Activated CD4-positive, alpha-beta T cell treated with anti-CD3 and anti-CD28 coated beads for 36 hours (primary cell): ENCODE measurements around the gene TRIM56. TPM values are rescaled to one million over a fixed set of nuclear protein-coding genes. Genes with fewer than 3 reads are reported as not detected.
"Not testable (repeated sequence)": the region's sequence is repeated elsewhere in the genome, so short reads cannot be mapped to it uniquely, and the experiment has no call there.

Experiments
- ATAC-seq: fragments of 200-7000 bp; cut with Tn5 transposase; one replicate; pipeline ENCODE4 v1.10.0; 2021; ENCODE audit warnings: mild to moderate bottlenecking, moderate library complexity
- CTCF ChIA-PET: fragments of 350-600 bp; sonication (Branson Sonifier 250); formaldehyde crosslinking; loops from one replicate; lab custom pipeline; 2021; ENCODE audit warnings: antibody characterized with exemption; lab: Charles Lee
- POLR2A ChIA-PET: fragments of 350-600 bp; sonication (Branson Sonifier 250); formaldehyde crosslinking; loops from one replicate; lab custom pipeline; 2021; ENCODE audit warnings: antibody characterized with exemption, inconsistent platforms; lab: Charles Lee
- DNase-seq: peaks from one replicate; pipeline ENCODE4 v3.0.0-alpha.2; 2020
- H3K27ac Mint-ChIP-seq: one replicate; pipeline ENCODE4 v1.8.0; 2021; ENCODE audit warnings: mixed read lengths
- H3K27me3 Mint-ChIP-seq: one replicate; pipeline ENCODE4 v1.8.0; 2021; ENCODE audit warnings: mixed read lengths
- H3K36me3 Mint-ChIP-seq: one replicate; pipeline ENCODE4 v1.8.0; 2021; ENCODE audit warnings: low read depth, mixed read lengths
- H3K4me1 Mint-ChIP-seq: one replicate; pipeline ENCODE4 v1.8.0; 2021; ENCODE audit warnings: mixed read lengths
- H3K4me3 Mint-ChIP-seq: one replicate; pipeline ENCODE4 v1.8.0; 2021; ENCODE audit warnings: mild to moderate bottlenecking, moderate library complexity, mixed read lengths
- H3K9me3 Mint-ChIP-seq: one replicate; pipeline ENCODE4 v1.8.0; 2021; ENCODE audit warnings: low read depth, mixed read lengths
- intact Hi-C, 2 experiments: fragments of 100-400 bp; cut with DNase I in 1 of 2; cut with micrococcal nuclease in 1 of 2; formaldehyde crosslinking; loops; one replicate each; pipeline versions ENCODE4 v1.14.2 to v1.15.1; 2022 to 2024; cut with DNase I, micrococcal nuclease
- total RNA-seq, 2 experiments: library from RNA; stranded (reverse); gene quantifications; one replicate each; pipeline ENCODE4 v1.2.3, GENCODE V29; 2021

Gene TRIM56
- total RNA-seq, 2 experiments from 2014 or later: 35.3 to 40.8 TPM

- no peak overlapping the region for H3K27ac Mint-ChIP-seq
- peaks cover 19% of the 10 kb centered on the region for H3K27me3 Mint-ChIP-seq
- DNase-seq (no peak), ATAC-seq (no peak)
- no peaks in the 10 kb centered on the region for H3K36me3 Mint-ChIP-seq
- no peaks in the 10 kb centered on the region for H3K4me1 Mint-ChIP-seq
- H3K9me3 Mint-ChIP-seq: no peaks in the 10 kb centered on the region
- POLR2A ChIA-PET: no interaction called here
- CTCF ChIA-PET: interaction anchor here (1.1 kb wide), 1 partner anchor 10 kb away, joined by 3 read pairs; no protein-coding TSS in a partner anchor
- intact Hi-C loops: no loop called here
- H3K4me3 Mint-ChIP-seq: no peak overlapping the region
Observed at GRCh38 chr7:101068401-101068800, 16.9 kb upstream of the TRIM56 start.

- peaks cover 11% of the 10 kb centered on the region for H3K27me3 Mint-ChIP-seq
- POLR2A ChIA-PET, H3K9me3 Mint-ChIP-seq, DNase-seq, intact Hi-C loops, H3K4me1 Mint-ChIP-seq, H3K4me3 Mint-ChIP-seq, H3K27ac Mint-ChIP-seq, H3K36me3 Mint-ChIP-seq, ATAC-seq: not testable (repeated sequence)
- CTCF ChIA-PET: interaction anchor here (1.1 kb wide), 1 partner anchor 166 kb away, joined by 3 read pairs; no protein-coding TSS in a partner anchor
Observed at GRCh38 chr7:101071362-101072104, 13.7 kb upstream of the TRIM56 start.

- intact Hi-C loops: loop anchor here in 1 of 2 experiments (2.0 kb wide), 1 partner anchor 109 kb away; no protein-coding TSS in a partner anchor
- no peaks in the 10 kb centered on the region for H3K36me3 Mint-ChIP-seq
- ChIA-PET CTCF (interaction anchor here (0.7 to 2.5 kb wide), 2 partner anchors 10 to 181 kb away, joined by 3 to 9 read pairs; partner anchors contain the start of genes ACHE and TRIM56), POLR2A (no interaction called here)
- no peak for ATAC-seq
- H3K4me3 Mint-ChIP-seq: no peak overlapping the region
- H3K9me3 Mint-ChIP-seq: no peaks in the 10 kb centered on the region
- H3K27me3 Mint-ChIP-seq: peaks cover 7% of the 10 kb centered on the region
- H3K27ac Mint-ChIP-seq: no peak overlapping the region
- H3K4me1 Mint-ChIP-seq: peaks cover 7% of the 10 kb centered on the region
- DNase-seq: no peak
Observed at GRCh38 chr7:101075646-101076045, 9.6 kb upstream of the TRIM56 start.

GRCh38 chr7:101076183-101076582 is 9.1 kb upstream of the TRIM56 start:
- intact Hi-C loops: loop anchor here in 1 of 2 experiments (2.0 kb wide), 1 partner anchor 109 kb away; no protein-coding TSS in a partner anchor
- H3K27me3 Mint-ChIP-seq, H3K9me3 Mint-ChIP-seq, H3K27ac Mint-ChIP-seq, H3K36me3 Mint-ChIP-seq, DNase-seq, H3K4me1 Mint-ChIP-seq, ATAC-seq, H3K4me3 Mint-ChIP-seq, POLR2A ChIA-PET: not testable (repeated sequence)
- CTCF ChIA-PET: interaction anchor here (1.6 to 2.5 kb wide), 3 partner anchors 9 to 181 kb away, joined by 5 to 10 read pairs (median 9); partner anchors contain the start of genes ACHE and TRIM56

GRCh38 chr7:101077303-101078086 is 7.8 kb upstream of the TRIM56 start:
- ChIA-PET CTCF (interaction anchor here (0.5 to 2.5 kb wide), 18 partner anchors 8 to 1169 kb away, joined by 3 to 10 read pairs (median 3); partner anchors contain the start of genes ACHE, POP7, SERPINE1 and TRIM56), POLR2A (interaction anchor here (0.9 kb wide), 1 partner anchor 245 kb away, joined by 3 read pairs; no protein-coding TSS in a partner anchor)
- Mint-ChIP-seq H3K9me3 (no peaks in the 10 kb centered on the region), H3K27me3 (peaks cover 3% of the 10 kb centered on the region), H3K36me3 (no peaks in the 10 kb centered on the region), H3K27ac (no peak overlapping the region), H3K4me1 (peaks cover 7% of the 10 kb centered on the region), H3K4me3 (no peak overlapping the region)
- intact Hi-C loops: loop anchor here (1.0 to 2.0 kb wide), 3 partner anchors 111 to 180 kb away; no protein-coding TSS in a partner anchor
- peak; percentile 91 for DNase-seq
- peak; percentile 99 for ATAC-seq

GRCh38 chr7:101081432-101081831 is 3.8 kb upstream of the TRIM56 start:
- Mint-ChIP-seq H3K4me3 (no peak overlapping the region), H3K27ac (no peak overlapping the region), H3K4me1 (peaks cover 15% of the 10 kb centered on the region), H3K36me3 (peaks cover 6% of the 10 kb centered on the region), H3K9me3 (no peaks in the 10 kb centered on the region), H3K27me3 (no peaks in the 10 kb centered on the region)
- ChIA-PET CTCF (interaction anchor here (0.5 to 1.5 kb wide), 5 partner anchors 11 to 380 kb away, joined by 3 read pairs; no protein-coding TSS in a partner anchor), POLR2A (no interaction called here)
- intact Hi-C loops: no loop called here
- no peak for DNase-seq
- ATAC-seq: no peak

- Mint-ChIP-seq H3K4me1 (peaks cover 25% of the 10 kb centered on the region), H3K9me3 (no peaks in the 10 kb centered on the region), H3K36me3 (peaks cover 24% of the 10 kb centered on the region), H3K27ac (peak overlapping the region; percentile 98), H3K4me3 (peak overlapping the region; percentile 94), H3K27me3 (no peaks in the 10 kb centered on the region)
- POLR2A ChIA-PET: interaction anchor here (1.0 to 1.1 kb wide), 4 partner anchors 19 to 210 kb away, joined by 3 to 9 read pairs (median 4); partner anchors contain the start of genes SRRT and VGF
- no peak for ATAC-seq
- DNase-seq: no peak
- CTCF ChIA-PET: interaction anchor here (0.6 to 1.5 kb wide), 11 partner anchors 8 to 405 kb away, joined by 3 to 10 read pairs (median 4); partner anchors contain the start of gene ACHE
- intact Hi-C loops: loop anchor here (1.0 to 5.0 kb wide), 11 partner anchors 26 to 378 kb away; partner anchors contain the start of genes FIS1 (in 2 of the 2), AP1S1 (in 1 of the 2), PLOD3 (in 1 of the 2) and POP7 (in 1 of the 2)
Observed at GRCh38 chr7:101084865-101085161, 468 bp upstream of the TRIM56 start.

GRCh38 chr7:101087334-101088068 is 2.2 kb downstream of the TRIM56 start:
- no peaks in the 10 kb centered on the region for H3K27me3 Mint-ChIP-seq
- no peak overlapping the region for H3K4me3 Mint-ChIP-seq
- H3K27ac Mint-ChIP-seq: no peak overlapping the region
- ATAC-seq: no peak
- H3K9me3 Mint-ChIP-seq: no peaks in the 10 kb centered on the region
- ChIA-PET POLR2A (no interaction called here), CTCF (no interaction called here)
- H3K36me3 Mint-ChIP-seq: peaks cover 30% of the 10 kb centered on the region
- no peak for DNase-seq
- peaks cover 31% of the 10 kb centered on the region for H3K4me1 Mint-ChIP-seq
- intact Hi-C loops: loop anchor here in 1 of 2 experiments (5.0 kb wide), 1 partner anchor 380 kb away; the partner anchor contains the start of gene POP7

- Mint-ChIP-seq H3K9me3 (no peaks in the 10 kb centered on the region), H3K4me3 (no peak overlapping the region), H3K27ac (no peak overlapping the region), H3K36me3 (peaks cover 30% of the 10 kb centered on the region), H3K4me1 (peaks cover 31% of the 10 kb centered on the region), H3K27me3 (no peaks in the 10 kb centered on the region)
- DNase-seq: no peak
- ATAC-seq: no peak
- ChIA-PET POLR2A (no interaction called here), CTCF (no interaction called here)
- intact Hi-C loops: loop anchor here in 1 of 2 experiments (5.0 kb wide), 1 partner anchor 381 kb away; the partner anchor contains the start of gene POP7
Observed at GRCh38 chr7:101088069-101088425, 2.8 kb downstream of the TRIM56 start.

GRCh38 chr7:101088858-101089529 is 3.7 kb downstream of the TRIM56 start:
- H3K27me3 Mint-ChIP-seq: no peaks in the 10 kb centered on the region
- DNase-seq (no peak), ATAC-seq (no peak)
- intact Hi-C loops: loop anchor here in 1 of 2 experiments (5.0 kb wide), 1 partner anchor 382 kb away; the partner anchor contains the start of gene POP7
- no peak overlapping the region for H3K4me3 Mint-ChIP-seq
- H3K9me3 Mint-ChIP-seq: no peaks in the 10 kb centered on the region
- ChIA-PET CTCF (no interaction called here), POLR2A (no interaction called here)
- H3K27ac Mint-ChIP-seq: no peak overlapping the region
- peaks cover 31% of the 10 kb centered on the region for H3K4me1 Mint-ChIP-seq
- H3K36me3 Mint-ChIP-seq: peaks cover 30% of the 10 kb centered on the region
